Eye (tissue), 1 donor: ENCODE measurements around the gene OSMR.

ENCODE experiments used
- DNase-seq: peaks from one replicate; pipeline ENCODE4 v3.0.0-alpha.2; 2015

The OSMR gene

DNA sequence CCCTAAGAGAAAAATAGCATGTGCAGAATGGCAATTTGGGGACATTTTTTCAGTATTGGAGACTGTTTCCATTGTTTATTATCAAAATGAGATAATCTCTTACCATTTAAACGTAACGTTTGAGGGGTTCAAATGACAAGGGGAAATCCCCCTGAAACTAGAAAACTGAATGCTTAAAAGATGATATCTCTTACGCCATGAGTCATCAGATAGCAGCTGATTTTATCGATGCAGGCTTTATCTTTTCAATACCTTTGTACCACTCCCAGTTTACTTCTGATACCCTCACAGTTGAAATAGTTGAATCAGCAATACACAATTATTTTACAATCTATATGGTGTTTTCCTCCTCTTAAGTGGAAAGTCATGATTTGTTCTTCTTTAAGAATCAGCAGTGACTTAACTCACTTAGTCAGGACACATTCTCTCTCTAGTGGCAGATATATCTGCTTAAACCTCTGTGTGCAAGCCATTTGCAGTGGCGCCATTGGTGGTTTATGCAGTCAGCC lies 29.2 kb downstream of the OSMR start:
- DNase-seq = no peak

DNA sequence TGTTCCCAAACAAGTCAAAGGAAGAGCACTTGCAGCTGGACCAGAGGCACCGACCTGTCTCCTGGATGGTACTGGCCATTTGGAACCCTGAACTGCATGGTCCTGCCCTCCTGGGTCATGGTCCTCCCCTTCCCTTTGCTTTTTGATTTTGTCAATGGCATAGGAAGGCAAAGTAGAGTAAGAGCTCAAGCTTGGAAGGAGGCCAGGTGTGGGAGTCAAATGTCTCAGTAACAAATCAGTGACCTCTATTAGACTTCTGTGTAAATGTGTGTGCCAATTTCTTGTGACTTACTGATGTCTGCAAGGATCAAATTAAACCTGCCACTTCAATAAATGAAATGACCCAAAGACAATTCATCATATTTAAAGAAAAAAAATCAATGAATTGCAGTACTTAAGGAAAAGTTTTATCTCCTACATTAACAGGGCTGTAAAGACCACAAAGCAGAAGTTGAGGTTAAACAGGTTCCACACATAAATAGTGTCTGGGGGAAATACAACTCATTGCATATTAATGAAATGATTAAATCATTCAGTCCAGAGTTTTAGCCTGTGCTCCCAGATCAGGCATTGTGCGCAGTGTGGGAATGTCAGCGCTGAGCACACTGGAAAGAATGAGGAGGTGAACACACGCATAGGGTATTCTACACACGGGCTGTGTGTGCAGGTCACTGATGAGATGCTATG lies 32.7 kb downstream of the OSMR start:
- no peak for DNase-seq

DNA sequence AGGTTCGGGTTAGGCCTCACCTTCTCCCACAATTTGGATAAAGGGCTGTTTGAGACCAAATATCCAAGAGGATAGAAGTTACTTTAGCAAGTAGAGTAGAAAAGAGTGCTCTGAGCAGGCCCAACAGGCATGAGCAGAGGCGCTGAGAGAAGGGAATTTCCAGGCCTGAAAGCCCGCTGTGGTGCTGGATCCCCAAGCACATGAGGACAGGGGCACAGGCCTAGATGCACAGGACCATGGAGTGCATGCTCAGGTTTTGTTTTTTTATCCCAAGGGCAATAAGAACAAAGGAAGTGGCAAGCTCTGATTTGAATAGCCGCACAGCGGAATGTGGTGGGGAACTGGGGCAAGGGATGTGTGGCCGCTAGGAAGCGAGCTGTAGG lies 33.3 kb downstream of the OSMR start:
- DNase-seq = no peak

DNA sequence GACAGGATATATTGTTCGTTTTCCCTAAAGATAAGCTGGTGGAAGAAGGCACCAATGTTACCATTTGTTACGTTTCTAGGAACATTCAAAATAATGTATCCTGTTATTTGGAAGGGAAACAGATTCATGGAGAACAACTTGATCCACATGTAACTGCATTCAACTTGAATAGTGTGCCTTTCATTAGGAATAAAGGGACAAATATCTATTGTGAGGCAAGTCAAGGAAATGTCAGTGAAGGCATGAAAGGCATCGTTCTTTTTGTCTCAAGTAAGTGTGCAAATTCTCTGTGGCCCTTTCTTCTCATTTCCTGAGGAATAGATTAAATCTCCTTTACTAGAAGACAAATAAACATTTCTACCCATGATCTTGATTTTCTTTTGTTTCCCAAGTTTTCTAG lies 38.0 kb downstream of the OSMR start:
- DNase-seq = no peak

DNA sequence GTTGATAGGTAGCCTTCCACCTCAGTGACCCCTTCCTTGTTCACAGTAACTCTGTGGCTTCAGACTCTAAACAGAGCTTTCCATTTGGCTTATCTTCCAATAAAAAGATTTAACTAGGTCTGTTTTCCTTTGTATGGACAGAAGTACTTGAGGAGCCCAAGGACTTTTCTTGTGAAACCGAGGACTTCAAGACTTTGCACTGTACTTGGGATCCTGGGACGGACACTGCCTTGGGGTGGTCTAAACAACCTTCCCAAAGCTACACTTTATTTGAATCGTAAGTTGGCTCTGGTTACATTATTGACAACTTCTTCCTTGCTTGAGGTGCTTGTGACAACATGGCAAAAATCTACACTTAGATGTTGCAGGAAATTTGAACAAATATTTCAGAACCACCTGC lies 39.4 kb downstream of the OSMR start:
- DNase-seq = no peak

DNA sequence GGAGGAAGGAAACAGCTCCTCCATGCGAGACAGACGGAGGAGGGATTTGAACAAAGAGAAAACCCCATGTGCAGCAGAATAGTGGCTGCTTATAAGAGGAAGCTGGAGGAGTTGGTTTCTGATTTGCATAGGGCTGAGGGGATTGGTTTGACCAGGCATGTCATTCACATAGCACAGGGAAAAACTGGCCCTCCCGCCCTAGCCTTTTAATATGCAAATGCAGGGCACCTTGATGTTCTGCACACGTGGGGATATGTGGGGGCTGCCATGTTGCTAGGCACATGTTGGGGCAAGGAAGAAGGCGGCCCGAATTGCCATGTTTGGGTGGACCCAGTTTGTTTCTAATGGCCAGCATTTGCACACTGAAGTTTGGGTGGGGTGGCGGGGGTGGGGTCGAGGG lies 42.2 kb downstream of the OSMR start:
- DNase-seq = no peak

DNA sequence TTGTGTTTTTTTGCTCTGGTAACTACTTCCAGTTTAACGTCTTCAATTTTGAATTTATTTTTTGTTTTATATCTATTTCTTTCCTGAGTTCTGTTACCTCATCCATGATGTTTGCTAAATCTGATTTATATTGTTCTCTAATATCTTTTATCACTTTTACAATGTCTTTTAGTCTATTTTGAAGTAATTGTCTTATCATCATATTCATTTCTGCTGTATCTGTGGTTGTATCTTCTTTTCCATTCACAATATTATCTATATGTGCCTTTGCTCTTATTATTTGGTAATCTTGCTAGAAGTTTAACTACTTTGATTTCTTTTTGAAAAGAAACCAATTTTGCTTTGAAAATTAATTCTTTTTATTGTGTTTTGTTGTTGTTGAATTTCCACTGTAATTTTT lies 43.6 kb downstream of the OSMR start:
- DNase-seq = no peak

DNA sequence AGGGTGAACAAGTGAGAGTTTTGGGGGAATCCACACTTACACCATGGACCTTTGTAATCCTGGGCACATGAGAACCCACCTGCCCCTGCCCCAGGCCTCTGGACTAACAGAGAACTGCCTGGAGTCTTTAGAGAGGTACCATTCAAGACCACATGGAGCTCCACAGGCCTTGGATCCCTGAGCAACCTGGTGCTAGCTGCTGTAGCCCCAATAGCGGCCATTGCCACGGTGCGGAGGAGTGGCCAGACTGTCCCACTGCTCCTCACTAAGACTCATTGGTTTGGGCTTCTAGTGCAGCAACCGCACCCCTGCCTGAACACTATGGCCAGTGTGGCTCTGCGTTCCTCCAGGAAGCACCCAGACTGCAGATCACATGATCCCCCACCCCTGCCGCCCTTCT lies 45.8 kb downstream of the OSMR start:
- no peak for DNase-seq

- DNase-seq = no peak
Observed at GRCh38 chr5:38892363-38892762, 46.6 kb downstream of the OSMR start.

- DNase-seq = no peak
Observed at GRCh38 chr5:38896760-38897159, 50.9 kb downstream of the OSMR start.

DNA sequence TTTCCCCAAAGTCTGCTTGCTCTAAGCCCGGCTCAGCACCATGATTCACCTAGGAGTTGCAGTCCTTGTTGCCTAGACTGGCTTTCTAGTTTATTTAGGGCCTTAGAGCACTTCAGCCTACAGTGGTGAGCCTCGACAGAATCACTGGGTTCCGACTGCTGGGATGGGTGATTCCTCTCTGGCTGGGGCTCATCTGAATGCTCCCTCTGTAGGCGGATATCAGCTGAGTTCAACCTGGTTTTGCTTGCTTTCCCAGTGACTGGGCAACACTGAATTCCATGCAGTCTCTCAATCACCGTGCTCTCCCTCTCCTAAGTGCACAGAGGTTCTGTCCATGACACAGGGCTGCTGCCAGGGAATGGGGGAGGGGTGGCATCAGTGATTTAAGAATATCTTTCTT lies 54.1 kb downstream of the OSMR start:
- DNase-seq = no peak

DNA sequence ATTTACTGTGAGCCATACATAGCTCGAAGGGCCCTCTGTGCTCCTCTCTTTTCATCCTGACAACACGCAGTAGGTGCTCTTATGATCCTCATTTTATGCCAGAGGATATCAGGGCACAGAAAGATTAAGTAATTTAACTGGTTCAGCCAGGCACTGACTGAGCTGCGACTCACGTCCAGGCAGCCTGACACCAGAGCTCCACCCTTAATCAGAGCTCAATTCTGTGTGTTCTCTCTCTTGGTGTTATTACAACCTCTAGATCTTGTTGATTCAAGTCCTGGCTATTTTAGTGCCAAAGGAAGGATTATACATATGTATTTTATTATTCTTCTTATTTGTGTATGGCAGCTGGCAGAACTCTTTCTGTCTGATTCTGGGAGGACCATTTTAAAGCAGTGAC lies 59.7 kb downstream of the OSMR start:
- no peak for DNase-seq

- no peak for DNase-seq
Observed at GRCh38 chr5:38906503-38906902, 60.7 kb downstream of the OSMR start.

DNA sequence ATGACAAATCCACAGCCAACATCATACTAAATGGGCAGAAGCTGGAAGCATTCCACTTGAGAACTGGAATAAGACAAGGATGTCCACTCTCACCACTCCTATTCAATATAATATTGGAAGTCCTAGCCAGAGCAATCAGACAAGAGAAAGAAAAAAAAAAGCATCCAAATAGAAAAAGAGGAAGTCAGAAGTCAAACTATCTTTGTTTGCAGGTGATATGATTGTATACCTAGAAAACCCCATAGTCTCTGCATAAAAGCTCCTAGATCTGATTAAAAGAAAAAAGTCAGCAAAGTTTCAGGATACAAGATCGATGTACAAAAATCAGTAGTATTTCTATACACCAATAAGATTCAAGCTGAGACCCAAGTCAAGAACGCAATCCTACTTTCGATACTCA lies 66.1 kb downstream of the OSMR start:
- DNase-seq = no peak

DNA sequence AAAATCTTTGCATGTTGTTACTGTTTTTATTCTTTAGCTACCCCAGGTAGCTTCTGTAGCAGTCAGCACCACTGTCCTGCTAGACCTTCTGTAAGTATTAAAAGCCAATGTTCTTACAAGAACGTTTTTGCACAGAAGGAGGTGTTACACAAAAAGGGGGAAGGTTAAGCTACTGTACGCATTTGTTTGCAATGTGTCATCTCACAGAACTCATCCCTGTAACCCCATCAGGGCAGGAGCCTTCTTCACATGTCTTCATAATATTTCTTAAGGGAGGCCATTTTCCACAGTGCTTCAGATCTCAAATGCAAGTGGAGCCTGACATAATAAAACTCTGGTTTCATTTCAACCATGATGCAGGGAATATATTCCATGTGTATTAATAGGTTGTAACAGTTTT lies 67.9 kb downstream of the OSMR start:
- DNase-seq = no peak

DNA sequence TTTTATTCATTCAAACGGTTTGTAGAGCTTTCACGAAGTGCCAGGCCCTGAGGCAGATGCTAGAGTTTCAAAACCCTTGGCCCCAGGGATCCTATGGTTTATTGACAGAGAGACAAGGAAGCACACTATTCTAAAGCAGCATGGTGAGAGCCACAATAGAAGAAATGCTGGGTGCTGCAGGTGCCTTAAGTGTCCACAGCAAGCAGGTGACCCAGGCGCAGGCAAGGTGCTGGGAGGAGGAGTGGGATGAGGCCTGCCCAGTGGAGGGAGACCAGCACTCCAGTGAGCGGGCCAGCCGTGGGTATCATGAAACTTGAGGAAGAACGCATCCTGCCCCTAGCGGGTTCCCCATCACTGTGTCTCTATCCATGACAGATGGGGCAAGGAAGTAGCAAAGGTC lies 71.0 kb downstream of the OSMR start:
- no peak for DNase-seq

GRCh38 chr5:38921174-38921573 lies 75.4 kb downstream of the OSMR start:
- no peak for DNase-seq

GRCh38 chr5:38922199-38922598 lies 76.4 kb downstream of the OSMR start:
- DNase-seq = peak; percentile 71

DNA sequence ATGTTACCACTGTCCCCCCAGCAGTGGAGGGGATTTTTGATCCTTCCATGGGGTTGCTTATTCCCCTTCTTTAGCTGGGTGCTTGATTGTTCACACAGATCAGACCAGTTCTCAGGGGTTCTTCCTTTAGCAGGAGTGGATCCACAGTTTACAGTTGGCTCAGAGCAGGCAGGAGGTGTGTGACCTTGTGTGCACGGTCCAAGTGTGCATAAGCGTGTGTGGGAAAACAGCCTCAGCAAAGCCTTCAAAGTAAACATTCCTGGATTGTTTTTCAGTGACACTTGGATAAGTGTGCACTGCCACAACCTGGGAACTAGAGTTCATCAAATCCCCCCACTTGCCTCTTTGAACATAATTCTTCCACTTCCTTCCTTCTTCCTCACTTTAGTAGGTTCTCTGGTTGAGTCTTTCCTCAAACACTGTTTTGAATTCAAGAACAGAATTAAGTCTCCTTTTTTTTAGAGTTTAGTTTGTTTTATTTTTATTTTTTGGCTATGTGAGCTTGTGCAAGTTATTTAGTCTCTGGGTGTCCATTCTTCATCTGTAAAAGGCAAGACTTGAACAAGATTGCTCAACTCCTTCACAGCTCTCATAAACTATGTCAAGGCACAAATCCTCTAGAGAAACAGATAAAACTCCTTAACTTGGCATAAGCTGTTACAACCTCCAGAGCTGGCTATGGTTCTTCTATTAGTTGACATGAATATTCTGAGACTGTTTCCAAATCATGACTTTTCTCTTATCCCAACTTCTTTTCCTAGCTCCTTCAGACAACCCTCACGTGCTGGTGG lies 78.0 kb downstream of the OSMR start:
- DNase-seq = no peak

DNA sequence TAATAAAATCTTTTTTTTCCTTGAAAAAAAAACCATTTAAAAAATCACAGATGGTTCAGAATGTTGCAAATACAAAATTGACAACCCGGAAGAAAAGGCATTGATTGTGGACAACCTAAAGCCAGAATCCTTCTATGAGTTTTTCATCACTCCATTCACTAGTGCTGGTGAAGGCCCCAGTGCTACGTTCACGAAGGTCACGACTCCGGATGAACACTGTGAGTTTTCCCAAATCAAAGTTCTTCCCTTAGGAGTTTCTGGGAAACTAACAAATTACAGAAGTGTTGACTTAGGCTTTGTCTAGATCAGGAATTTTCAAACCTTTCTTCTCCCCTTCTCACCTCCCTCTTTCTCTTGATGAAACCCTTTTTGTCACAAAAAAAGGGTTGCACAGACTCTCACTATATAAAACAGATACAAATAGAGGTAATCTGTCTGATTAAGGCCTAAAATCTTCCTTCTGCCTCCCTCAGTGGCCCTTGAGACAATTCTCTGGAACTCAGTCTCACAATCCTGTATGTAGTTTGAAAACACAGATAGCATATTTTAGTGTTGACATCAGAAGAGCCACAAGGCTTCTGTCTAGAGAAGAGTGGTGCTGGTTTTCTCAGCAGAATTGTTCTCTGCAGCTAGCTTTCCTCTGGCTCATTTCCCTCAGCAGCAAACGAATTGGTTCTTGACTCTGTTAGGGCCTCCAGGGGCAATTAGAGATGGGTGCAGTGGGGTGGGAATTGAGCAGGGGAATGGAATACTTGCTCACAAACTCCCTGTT lies 79.5 kb downstream of the OSMR start:
- DNase-seq = no peak

GRCh38 chr5:38926121-38926520 lies 80.3 kb downstream of the OSMR start:
- no peak for DNase-seq

GRCh38 chr5:38927470-38927869 lies 81.7 kb downstream of the OSMR start:
- DNase-seq = no peak

- DNase-seq = no peak
Observed at GRCh38 chr5:38929838-38930237, 84.0 kb downstream of the OSMR start.

DNA sequence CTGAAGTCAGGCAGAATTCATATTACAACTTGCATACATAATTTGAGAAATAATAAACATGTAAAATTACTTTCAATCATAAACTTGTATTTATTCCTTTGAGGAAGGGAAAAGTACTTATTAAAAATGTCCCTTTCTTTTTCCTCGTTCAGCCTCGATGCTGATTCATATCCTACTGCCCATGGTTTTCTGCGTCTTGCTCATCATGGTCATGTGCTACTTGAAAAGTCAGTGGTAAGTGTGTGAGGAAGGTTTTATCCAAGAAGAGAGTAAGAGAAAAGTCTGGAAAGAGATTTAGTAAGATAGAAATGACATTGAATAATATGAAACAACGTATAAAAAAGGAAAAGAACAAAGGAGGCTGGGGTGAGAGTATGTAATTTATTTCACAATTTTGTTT lies 85.9 kb downstream of the OSMR start:
- no peak for DNase-seq
